H1 (cell line): Measurements from ENCODE around the gene FAM241B. TPM values are rescaled to one million over a fixed set of nuclear protein-coding genes. Genes with fewer than 3 reads are reported as not detected.

ENCODE experiments used
- CTCF ChIA-PET: fragments of 300-600 bp; sonication (Branson Sonifier 250); formaldehyde crosslinking; loops from one replicate; lab custom pipeline; 2021; ENCODE audit not compliant: partially characterized antibody; lab: Charles Lee
- POLR2A ChIA-PET: fragments of 300-600 bp; sonication (Branson Sonifier 250); formaldehyde crosslinking; loops from one replicate; lab custom pipeline; 2021; ENCODE audit warnings: inconsistent platforms; ENCODE audit not compliant: partially characterized antibody; lab: Charles Lee
- DNase-seq, 2 experiments: peaks; one replicate each; pipeline versions ENCODE4 v3.0.0 to v3.0.0-alpha.2; 2010 to 2022; ENCODE audit warnings: low spot score in 2 of 2, low read depth in 1 of 2, mixed read lengths in 1 of 2
- FAIRE-seq: peaks from 2 replicates; lab custom pipeline; 2011; peaks lifted over from hg19 to GRCh38; lab: Jason Lieb, UNC
- H2AFZ ChIP-seq: 2 replicates; pipeline ENCODE4 v1.8.1; 2012; ENCODE audit warnings: low read length, inconsistent platforms
- H2AK5ac ChIP-seq: 2 replicates; pipeline ENCODE4 v1.6.1; 2013; ENCODE audit warnings: low read depth, low read length
- H2BK120ac ChIP-seq: replicated peaks from 2 replicates; pipeline ENCODE3; 2013; ENCODE audit warnings: low read depth, low read length, inconsistent platforms
- H2BK12ac ChIP-seq: 2 replicates; pipeline ENCODE4 v1.6.1; 2013; ENCODE audit warnings: low read depth, low read length
- H2BK15ac ChIP-seq: 2 replicates; pipeline ENCODE4 v1.6.1; 2013; ENCODE audit warnings: low read length
- H2BK20ac ChIP-seq: 2 replicates; pipeline ENCODE4 v1.6.1; 2013; ENCODE audit warnings: low read length
- H2BK5ac ChIP-seq: 2 replicates; pipeline ENCODE4 v1.6.1; 2013; ENCODE audit warnings: low read depth, low read length
- H3K14ac ChIP-seq: 2 replicates; pipeline ENCODE4 v1.6.1; 2013; ENCODE audit warnings: inconsistent platforms; ENCODE audit not compliant: insufficient read length
- H3K18ac ChIP-seq: 2 replicates; pipeline ENCODE4 v1.6.1; 2013; ENCODE audit warnings: low read length; ENCODE audit errors: extremely low read depth
- H3K23ac ChIP-seq: 2 replicates; pipeline ENCODE4 v1.6.1; 2013; ENCODE audit warnings: inconsistent platforms; ENCODE audit not compliant: insufficient read length
- H3K23me2 ChIP-seq: 2 replicates; pipeline ENCODE4 v1.6.1; 2013; ENCODE audit warnings: low read depth, low read length
- H3K27ac ChIP-seq: 2 replicates; pipeline ENCODE4 v1.6.1; 2011; ENCODE audit warnings: low read depth, low read length, inconsistent platforms
- H3K27me3 ChIP-seq, 4 experiments: replicated peaks in 1 of 4; 1 replicate in 1 of 4; 2 replicates in 3 of 4; pipeline versions ENCODE4 v1.6.1 to v1.8.1; 2011 to 2013; ENCODE audit warnings: low read length in 3 of 4, mild to moderate bottlenecking in 3 of 4, inconsistent platforms in 2 of 4, mixed read lengths in 2 of 4, moderate library complexity in 1 of 4; ENCODE audit not compliant: control insufficient read depth in 3 of 4, insufficient read depth in 3 of 4; ENCODE audit errors: extremely low read depth in 1 of 4
- H3K36me3 ChIP-seq, 4 experiments: 2 replicates each; pipeline versions ENCODE4 v1.6.1 to v1.8.1; 2011 to 2013; ENCODE audit warnings: mild to moderate bottlenecking in 4 of 4, low read length in 3 of 4, moderate library complexity in 2 of 4, control low read depth in 1 of 4, inconsistent platforms in 1 of 4; ENCODE audit not compliant: insufficient read depth in 4 of 4, control insufficient read depth in 2 of 4
- H3K4ac ChIP-seq: replicated peaks from 2 replicates; pipeline ENCODE3; 2013; ENCODE audit warnings: low read length, low read depth, mixed read lengths, inconsistent platforms; ENCODE audit not compliant: insufficient read length
- H3K4me1 ChIP-seq, 4 experiments: replicated peaks in 1 of 4; 1 replicate in 1 of 4; 2 replicates in 3 of 4; pipeline versions ENCODE4 v1.6.1 to v1.8.1; 2011 to 2013; ENCODE audit warnings: low read length in 3 of 4, inconsistent platforms in 2 of 4, mixed read lengths in 1 of 4; ENCODE audit not compliant: insufficient read depth in 4 of 4, control insufficient read depth in 3 of 4
- H3K4me2 ChIP-seq, 2 experiments: 2 replicates each; pipeline versions ENCODE4 v1.6.1 to v1.8.1; 2011 to 2013; ENCODE audit warnings: low read depth in 2 of 2, low read length in 2 of 2, control low read depth in 1 of 2, inconsistent platforms in 1 of 2, mild to moderate bottlenecking in 1 of 2; ENCODE audit not compliant: insufficient read depth in 1 of 2
- H3K4me3 ChIP-seq, 4 experiments: fragments of 200-600, 300-600 bp in 1 of 4; sonication (generic), shearing (Covaris generic), sonication (Bioruptor Twin) in 1 of 4; 2 replicates each; pipeline versions ENCODE4 v1.5.1 to v1.8.1; 2011 to 2016; ENCODE audit warnings: low read length in 4 of 4, low read depth in 3 of 4, control low read depth in 2 of 4, inconsistent platforms in 2 of 4, mild to moderate bottlenecking in 2 of 4, mixed read lengths in 1 of 4, moderate library complexity in 1 of 4; ENCODE audit not compliant: insufficient read depth in 2 of 4; ENCODE audit errors: extremely low read depth in 1 of 4
- H3K56ac ChIP-seq: replicated peaks from 2 replicates; pipeline ENCODE3; 2013; ENCODE audit warnings: low read depth, mild to moderate bottlenecking, mixed read lengths, low read length, inconsistent platforms; ENCODE audit not compliant: insufficient read length
- H3K79me1 ChIP-seq: 2 replicates; pipeline ENCODE4 v1.6.1; 2013; ENCODE audit warnings: low read depth, low read length, control low read depth
- H3K79me2 ChIP-seq, 2 experiments: 2 replicates each; pipeline versions ENCODE4 v1.6.1 to v1.8.1; 2012 to 2013; ENCODE audit warnings: low read length in 2 of 2, mild to moderate bottlenecking in 2 of 2, inconsistent platforms in 1 of 2; ENCODE audit not compliant: insufficient read depth in 2 of 2, control insufficient read depth in 1 of 2
- H3K9ac ChIP-seq, 4 experiments: replicated peaks in 1 of 4; 1 replicate in 1 of 4; 2 replicates in 3 of 4; pipeline versions ENCODE4 v1.6.1 to v1.8.1; 2011 to 2013; ENCODE audit warnings: low read depth in 3 of 4, low read length in 3 of 4, control low read depth in 2 of 4, mild to moderate bottlenecking in 2 of 4, moderate library complexity in 2 of 4, inconsistent platforms in 1 of 4; ENCODE audit errors: extremely low read depth in 1 of 4
- H3K9me3 ChIP-seq, 2 experiments: 2 replicates each; pipeline versions ENCODE4 v1.6.1 to v1.8.1; 2012 to 2013; ENCODE audit warnings: mild to moderate bottlenecking in 2 of 2, moderate library complexity in 2 of 2, control low read depth in 1 of 2, inconsistent platforms in 1 of 2, low read depth in 1 of 2, low read length in 1 of 2, mixed read lengths in 1 of 2; ENCODE audit not compliant: insufficient read depth in 2 of 2
- H4K20me1 ChIP-seq, 2 experiments: replicated peaks in 1 of 2; 2 replicates each; pipeline versions ENCODE3 to v1.8.1; 2011 to 2013; ENCODE audit warnings: inconsistent platforms in 2 of 2, low read length in 2 of 2, mild to moderate bottlenecking in 1 of 2; ENCODE audit not compliant: insufficient read depth in 2 of 2, control insufficient read depth in 1 of 2
- H4K5ac ChIP-seq: 2 replicates; pipeline ENCODE4 v1.6.1; 2013; ENCODE audit warnings: low read length, low read depth, mixed read lengths, inconsistent platforms; ENCODE audit not compliant: insufficient read length
- H4K8ac ChIP-seq: 2 replicates; pipeline ENCODE4 v1.8.0; 2013; ENCODE audit warnings: mild to moderate bottlenecking, moderate library complexity, low read length, inconsistent platforms; ENCODE audit not compliant: insufficient read depth; ENCODE audit errors: extremely low read depth
- H4K91ac ChIP-seq: replicated peaks from 2 replicates; pipeline ENCODE3; 2013; ENCODE audit warnings: low read length, mixed read lengths, inconsistent platforms; ENCODE audit not compliant: insufficient read length
- GABPA ChIP-seq: IDR thresholded peaks from 2 replicates; pipeline ENCODE4 v1.6.1; 2011; ENCODE audit warnings: mild to moderate bottlenecking, low read length, moderate library complexity, borderline replicate concordance; ENCODE audit not compliant: insufficient read depth
- TCF12 ChIP-seq: IDR thresholded peaks from 2 replicates; pipeline ENCODE4 v1.6.1; 2011; ENCODE audit warnings: low read depth, mild to moderate bottlenecking, low read length
- WGBS, 2 experiments: shearing (Covaris generic) in 1 of 2; methylation state at CpG; one replicate each; pipeline versions ENCODE4 v1.1.6 to v1.1.7; 2013 to 2015; ENCODE audit warnings: low lambda C conversion rate in 2 of 2, mixed read lengths in 2 of 2, inconsistent platforms in 1 of 2, low coverage in 1 of 2, missing lambda C conversion rate in 1 of 2; ENCODE audit not compliant: insufficient replicate concordance in 2 of 2, insufficient coverage in 1 of 2, insufficient read length in 1 of 2; ENCODE audit errors: extremely low coverage in 1 of 2, missing lambda C conversion rate in 1 of 2; 5-methylcytosine and 5-hydroxymethylcytosine counted together
- polyA plus RNA-seq, 7 experiments: library from polyadenylated mRNA; depleted of rRNA in 3 of 7; stranded (reverse) in 5 of 7; unstranded in 2 of 7; fragments of >200 nt in 5 of 7; fragments of 200-250 nt in 2 of 7; gene quantifications; 1 replicate in 5 of 7; 2 replicates in 1 of 7; 4 replicates in 1 of 7; pipeline versions ENCODE4 v1.2.1 to v1.2.3, GENCODE V29; 2011 to 2013; ENCODE audit warnings: missing spikeins in 2 of 7, mixed read lengths in 2 of 7
- total RNA-seq: library from RNA; stranded (reverse); fragmentation: NEBNext Ultra II Directional; extraction: Animal tissue kit (Norgen Biotek cat#: 25700); gene quantifications from 2 replicates; pipeline ENCODE4 v1.2.1, GENCODE V29; 2021

The FAM241B gene
- total and polyA plus RNA-seq, 2 of the 8 experiments (the other 6 are each of a cell fraction or from before 2014, with no cell fraction given) = 19.3 to 30.1 TPM

DNA sequence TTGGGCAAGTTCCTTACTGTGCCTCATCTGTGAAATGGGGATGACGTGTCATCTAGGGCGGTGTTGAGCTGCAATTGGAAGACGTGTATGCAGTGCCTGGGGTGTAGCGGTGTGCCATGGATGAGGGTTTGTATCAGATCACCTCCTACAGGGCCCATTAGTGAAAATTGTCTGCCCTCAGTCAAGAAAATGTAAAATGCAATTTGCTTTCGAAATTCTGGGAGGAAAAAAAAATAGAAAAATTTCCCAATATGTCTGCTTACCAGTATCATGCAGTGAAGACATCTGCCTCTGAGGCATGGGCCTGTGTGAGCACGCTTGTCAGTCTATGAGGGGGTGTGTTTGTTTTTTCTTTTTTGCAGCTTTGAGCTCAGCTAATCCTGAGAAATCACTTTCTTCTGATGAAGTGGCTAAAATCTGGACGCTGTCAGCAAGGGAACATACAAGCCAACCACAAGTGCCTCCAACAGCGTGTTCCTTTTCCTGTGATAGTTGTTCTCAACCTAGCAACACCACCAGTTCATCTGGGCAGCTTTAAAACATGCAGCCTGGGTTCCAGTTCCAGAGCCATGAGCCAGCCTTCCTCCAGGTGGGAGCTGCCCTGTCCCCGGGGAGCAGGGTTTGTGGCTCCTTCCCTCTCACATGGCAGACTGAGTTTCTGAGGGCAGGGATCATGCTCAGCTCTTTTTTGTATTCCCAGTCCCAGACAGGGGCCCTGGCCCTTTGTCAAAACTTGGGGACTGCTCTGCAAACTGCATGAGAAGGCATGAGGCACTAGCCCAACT, 10.3 kb downstream of the FAM241B start:
- Histone ChIP-seq H2BK15ac (no peak overlapping the region), H3K4me3 (no peak overlapping the region), H2AFZ (no peak overlapping the region), H2BK120ac (no peak overlapping the region), H3K9me3 (no peaks in the 10 kb centered on the region), H3K18ac (no peak overlapping the region), H4K20me1 (peaks cover 2 to 3% of the 10 kb centered on the region in 2 experiments), H4K5ac (no peak overlapping the region), H2AK5ac (no peak overlapping the region), H3K4me2 (no peak overlapping the region), H3K79me1 (no peaks in the 10 kb centered on the region), H3K79me2 (no peaks in the 10 kb centered on the region), H3K4ac (no peak overlapping the region), H2BK5ac (no peak overlapping the region), H3K56ac (no peak overlapping the region), H3K27me3 (no peaks in the 10 kb centered on the region; a peak in 2 of 7 replicates), H3K27ac (no peak overlapping the region), H4K91ac (no peak overlapping the region), H3K9ac (no peak overlapping the region), H3K23me2 (no peaks in the 10 kb centered on the region), H3K36me3 (no peaks in the 10 kb centered on the region), H3K23ac (no peak overlapping the region), H2BK20ac (no peak overlapping the region), H3K14ac (no peak overlapping the region), H4K8ac (no peak overlapping the region; the same call in 1 of the 2 replicates), H3K4me1 (peaks cover 4 to 9% (median 7%) of the 10 kb centered on the region in 4 experiments), H2BK12ac (no peak overlapping the region)
- POLR2A ChIA-PET = interaction anchor here (0.9 to 7.9 kb wide), 2 partner anchors 23 to 124 kb away, joined by 4 to 59 read pairs; no protein-coding TSS in a partner anchor
- 74% methylated on average over 9 of the region's 9 CpGs; no CpG with 5 or more reads in 1 of the 2 experiments for WGBS, 2 experiments
- CTCF ChIA-PET = interaction anchor here (0.7 to 41.0 kb wide), 16 partner anchors 9 to 226 kb away, joined by 3 to 1374 read pairs (median 4); partner anchors contain the start of genes FAM241B, NEUROG3 and TSPAN15
- DNase-seq (no peak), FAIRE-seq (no peak)
- TF ChIP-seq TCF12 (no peak), GABPA (no peak)
